Vagina (tissue), 2 donors: ENCODE data around the gene FXYD6.

Experiments used
- POLR2A ChIP-seq, 2 donors: fragments of 450-650 bp; IDR thresholded peaks; one replicate each; pipeline ENCODE4 v1.6.1; 2017; ENCODE audit warnings: antibody characterized with exemption in 2 of 2, mild to moderate bottlenecking in 2 of 2, moderate library complexity in 2 of 2
- POLR2AphosphoS5 ChIP-seq, 2 donors: sonication (generic); formaldehyde crosslinking; IDR thresholded peaks; one replicate each; pipeline ENCODE4 v1.9.0; 2017; ENCODE audit warnings: antibody characterized with exemption in 2 of 2, mild to moderate bottlenecking in 2 of 2, low read depth in 1 of 2; ENCODE audit not compliant: insufficient read depth in 1 of 2

- TF ChIP-seq POLR2A (IDR thresholded peaks at IDR 0.05) (no peak), POLR2AphosphoS5 (IDR thresholded peaks at IDR 0.05; ENCODE audit: insufficient read depth in 1 of 2, low read depth in 1 of 2) (no peak)
Measured at GRCh38 chr11:117821431-117821830, 55.0 kb downstream of the FXYD6 start.
